H1 (cell line): ENCODE data around the gene MRPL19. TPM values are rescaled to one million over a fixed set of nuclear protein-coding genes. Genes with fewer than 3 reads are reported as not detected.

Experiments used
- ASH2L ChIP-seq: fragments of 200-600, 300-600 bp; sonication (generic); IDR thresholded peaks from one replicate; pipeline ENCODE4 v1.7.1; 2017; ENCODE audit warnings: low read length
- CEBPB ChIP-seq: IDR thresholded peaks from 2 replicates; pipeline ENCODE4 v1.6.1; 2012; ENCODE audit warnings: low read depth, low read length
- CHD2 ChIP-seq: IDR thresholded peaks from 2 replicates; pipeline ENCODE4 v1.6.1; 2012; ENCODE audit warnings: low read length, improper control_type of control experiment
- CREB1 ChIP-seq: IDR thresholded peaks from 2 replicates; pipeline ENCODE4 v1.6.1; 2012; ENCODE audit warnings: inconsistent platforms
- CTCF ChIP-seq, 3 experiments: IDR thresholded peaks; 1 replicate in 2 of 3; 2 replicates in 1 of 3; pipeline versions ENCODE4 v1.5.1 to v1.6.1; 2011; ENCODE audit warnings: low read length in 3 of 3, mild to moderate bottlenecking in 3 of 3, inconsistent platforms in 2 of 3, low read depth in 1 of 3, moderate library complexity in 1 of 3; ENCODE audit not compliant: insufficient read depth in 1 of 3; ENCODE audit errors: control extremely low read depth in 1 of 3
- EZH2 ChIP-seq: fragments of 200-600 bp; sonication (generic); IDR thresholded peaks from 2 replicates; pipeline ENCODE4 v1.7.1; 2012; ENCODE audit warnings: low read depth, mild to moderate bottlenecking, moderate library complexity, low read length, inconsistent platforms; ENCODE audit not compliant: severe bottlenecking
- HDAC2 ChIP-seq, 2 experiments: fragments of 300-600 bp in 1 of 2; sonication (generic) in 1 of 2; IDR thresholded peaks; 2 replicates each; pipeline ENCODE4 v1.6.1; 2011 to 2012; ENCODE audit warnings: low read depth in 2 of 2, low read length in 2 of 2, mild to moderate bottlenecking in 2 of 2, moderate library complexity in 2 of 2, borderline replicate concordance in 1 of 2, inconsistent platforms in 1 of 2
- KDM4A ChIP-seq: IDR thresholded peaks from one replicate; pipeline ENCODE4 v1.7.1; 2012; ENCODE audit warnings: low read depth, mild to moderate bottlenecking, moderate library complexity, low read length, inconsistent platforms; ENCODE audit not compliant: severe bottlenecking
- MAX ChIP-seq: IDR thresholded peaks from 2 replicates; pipeline ENCODE4 v1.6.1; 2012; ENCODE audit warnings: inconsistent platforms
- PHF8 ChIP-seq: fragments of 200-600 bp; sonication (generic); conservative IDR thresholded peaks from 2 replicates; pipeline ENCODE4 v1.7.1; 2012; ENCODE audit warnings: low read depth, mild to moderate bottlenecking, inconsistent platforms, low read length, moderate library complexity
- POLR2AphosphoS5 ChIP-seq: IDR thresholded peaks from 2 replicates; pipeline ENCODE4 v1.6.1; 2011; ENCODE audit warnings: low read depth, low read length
- RBBP5 ChIP-seq: IDR thresholded peaks from 2 replicates; pipeline ENCODE4 v1.7.1; 2012; ENCODE audit warnings: low read depth, mild to moderate bottlenecking, inconsistent platforms, low read length, moderate library complexity, borderline replicate concordance
- RFX5 ChIP-seq: IDR thresholded peaks from 2 replicates; pipeline ENCODE4 v1.6.1; 2011; ENCODE audit warnings: low read depth, low read length, improper control_type of control experiment, borderline replicate concordance
- SIN3A ChIP-seq, 2 experiments: IDR thresholded peaks in 1 of 2; conservative IDR thresholded peaks in 1 of 2; 2 replicates each; pipeline ENCODE4 v1.6.1; 2011 to 2012; ENCODE audit warnings: low read length in 2 of 2, improper control_type of control experiment in 1 of 2, low read depth in 1 of 2, mild to moderate bottlenecking in 1 of 2
- SRF ChIP-seq: IDR thresholded peaks from 2 replicates; pipeline ENCODE4 v1.6.1; 2011; ENCODE audit warnings: mild to moderate bottlenecking, low read depth, low read length, moderate library complexity
- TAF1 ChIP-seq: IDR thresholded peaks from 2 replicates; pipeline ENCODE4 v1.6.1; 2011; ENCODE audit warnings: mild to moderate bottlenecking, low read depth, low read length
- TAF7 ChIP-seq: optimal IDR thresholded peaks from 2 replicates; pipeline ENCODE3; 2011; ENCODE audit warnings: low read depth, mild to moderate bottlenecking, inconsistent platforms, low read length, moderate library complexity, borderline replicate concordance
- TBP ChIP-seq: IDR thresholded peaks from 2 replicates; pipeline ENCODE4 v1.6.1; 2011; ENCODE audit warnings: low read depth, low read length, improper control_type of control experiment
- YY1 ChIP-seq: IDR thresholded peaks from 2 replicates; pipeline ENCODE4 v1.6.1; 2011; ENCODE audit warnings: low read depth, mild to moderate bottlenecking, low read length
- polyA plus RNA-seq, 7 experiments: library from polyadenylated mRNA; depleted of rRNA in 3 of 7; stranded (reverse) in 5 of 7; unstranded in 2 of 7; fragments of >200 nt in 5 of 7; fragments of 200-250 nt in 2 of 7; gene quantifications; 1 replicate in 5 of 7; 2 replicates in 1 of 7; 4 replicates in 1 of 7; pipeline versions ENCODE4 v1.2.1 to v1.2.3, GENCODE V29; 2011 to 2013; ENCODE audit warnings: missing spikeins in 2 of 7, mixed read lengths in 2 of 7
- total RNA-seq: library from RNA; stranded (reverse); fragmentation: NEBNext Ultra II Directional; extraction: Animal tissue kit (Norgen Biotek cat#: 25700); gene quantifications from 2 replicates; pipeline ENCODE4 v1.2.1, GENCODE V29; 2021

The MRPL19 gene
- total and polyA plus RNA-seq, 2 of the 8 experiments (the other 6 are each of a cell fraction or from before 2014, with no cell fraction given), result 18.1 to 75.2 TPM

- peak; percentile 88 for TF ChIP-seq PHF8
- TF ChIP-seq CEBPB, result no peak
- peak; percentile 88 for TF ChIP-seq KDM4A
- peak; percentile 75 for TF ChIP-seq POLR2AphosphoS5
- TF ChIP-seq RBBP5, result peak; percentile 70; the same call in 1 of the 2 replicates
- peak; percentile 45 for TF ChIP-seq MAX
- TF ChIP-seq YY1, result peak; percentile 98
- peak; percentile 81 for TF ChIP-seq ASH2L
- TF ChIP-seq HDAC2 (IDR thresholded peaks at IDR 0.05; ENCODE audit: borderline replicate concordance in 1 of 2, low read depth in 2 of 2, low read length in 2 of 2), result 0 out of 4 replicates have a peak, but pooled peaks of 1 of the 2 experiments have one; percentile 28
- TF ChIP-seq CTCF (IDR thresholded peaks at IDR 0.05; ENCODE audit: control extremely low read depth in 1 of 3, insufficient read depth in 1 of 3, low read depth in 1 of 3, low read length in 3 of 3), result 0 out of 4 replicates have a peak, but pooled peaks of 1 of the 3 experiments have one; percentile 13
- TF ChIP-seq TAF1, result peak; percentile 88
- TF ChIP-seq TAF7, result peak; percentile 57
- no peak for TF ChIP-seq EZH2
- TF ChIP-seq SRF, result no peak
- TF ChIP-seq RFX5, result no peak
- TF ChIP-seq CHD2, result peak; percentile 64
- TF ChIP-seq SIN3A (conservative IDR thresholded peaks at IDR 0.05 in 1 of 2, IDR thresholded peaks at IDR 0.05 in 1 of 2; ENCODE audit: low read depth in 1 of 2, low read length in 2 of 2), result peak; percentile 13 to 58; a peak in 1 of 4 replicates
- TF ChIP-seq TBP, result peak; percentile 74
- peak; percentile 83 for TF ChIP-seq CREB1
Observed at GRCh38 chr2:75646583-75647425, at the start of gene MRPL19 (continued).
